OCI-LY1 (cell line): ENCODE measurements around the gene SYT1.

Source experiments
- CTCF ChIP-seq: fragments of 200-600 bp; sonication (generic), shearing (Covaris generic); IDR thresholded peaks from 2 replicates; pipeline ENCODE4 v1.5.1; 2017; ENCODE audit warnings: mild to moderate bottlenecking, antibody characterized with exemption, low read length, moderate library complexity, mixed read lengths
- EZH2 ChIP-seq: fragments of 200-600 bp; sonication (generic), shearing (Covaris generic); IDR thresholded peaks from 2 replicates; pipeline ENCODE4 v1.8.0; 2017; ENCODE audit warnings: borderline replicate concordance, mixed run types, mild to moderate bottlenecking, antibody characterized with exemption, low read length, moderate library complexity, mixed read lengths

GRCh38 chr12:78959556-78959955 is 95.0 kb downstream of the SYT1 start:
- TF ChIP-seq CTCF (no peak), EZH2 (no peak)
